HEK293T (cell line): ENCODE measurements around the gene ELMOD1.

Source experiments
- ARNT ChIP-seq: fragments of 450-650 bp; IDR thresholded peaks from 2 replicates; pipeline ENCODE4 v1.6.1; 2017; ENCODE audit warnings: mild to moderate bottlenecking
- BHLHE40 ChIP-seq: fragments of 450-650 bp; IDR thresholded peaks from 2 replicates; pipeline ENCODE4 v1.6.1; 2016; ENCODE audit warnings: mild to moderate bottlenecking, moderate library complexity, borderline replicate concordance
- ELF4 ChIP-seq: fragments of 450-650 bp; IDR thresholded peaks from 2 replicates; pipeline ENCODE4 v1.6.1; 2017; ENCODE audit warnings: antibody characterized with exemption
- FOXK2 ChIP-seq: fragments of 450-650 bp; IDR thresholded peaks from 2 replicates; pipeline ENCODE4 v1.6.1; 2016; ENCODE audit warnings: mild to moderate bottlenecking
- FOXM1 ChIP-seq: fragments of 450-650 bp; IDR thresholded peaks from 2 replicates; pipeline ENCODE4 v1.6.1; 2017; ENCODE audit warnings: mild to moderate bottlenecking, borderline replicate concordance
- L3MBTL2 ChIP-seq: fragments of 450-650 bp; conservative IDR thresholded peaks from 2 replicates; pipeline ENCODE4 v1.6.1; 2016; ENCODE audit warnings: mild to moderate bottlenecking
- LEF1 ChIP-seq: fragments of 450-650 bp; IDR thresholded peaks from 2 replicates; pipeline ENCODE4 v1.6.1; 2017; ENCODE audit warnings: mild to moderate bottlenecking, borderline replicate concordance
- SP1 ChIP-seq: fragments of 450-650 bp; IDR thresholded peaks from 2 replicates; pipeline ENCODE4 v1.6.1; 2017
- SUZ12 ChIP-seq: fragments of 450-650 bp; IDR thresholded peaks from 2 replicates; pipeline ENCODE4 v1.6.1; 2016; ENCODE audit warnings: mild to moderate bottlenecking
- TARDBP ChIP-seq: fragments of 450-650 bp; IDR thresholded peaks from 2 replicates; pipeline ENCODE4 v1.6.1; 2016
- ZNF384 ChIP-seq: fragments of 450-650 bp; IDR thresholded peaks from 2 replicates; pipeline ENCODE4 v1.6.1; 2016
- TF ChIP-seq, protein P1 (sequence below): fragments of 450-650 bp; IDR thresholded peaks from 2 replicates; pipeline ENCODE4 v1.6.1; 2016

DNA sequence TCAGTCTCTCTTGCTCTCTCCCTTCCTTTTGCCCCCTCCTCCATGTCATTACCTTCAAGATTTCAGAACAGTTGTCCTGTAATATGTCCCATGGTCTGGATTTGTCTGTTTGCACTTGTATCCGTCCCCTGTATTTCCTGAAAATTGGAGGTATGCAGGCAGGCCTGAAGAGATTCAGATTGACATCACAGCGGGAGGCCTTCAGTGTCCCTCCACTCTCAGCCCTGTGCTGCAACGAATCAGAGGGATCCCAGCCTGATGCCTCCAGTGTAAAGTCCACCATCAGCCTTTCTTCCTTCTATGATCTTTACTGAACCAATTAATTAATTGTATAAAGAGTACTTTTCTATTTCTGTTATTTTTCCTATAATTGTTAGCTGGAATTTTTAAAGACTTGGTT is 57.3 kb downstream of the ELMOD1 start:
- TF ChIP-seq FOXK2 (no peak), TARDBP (no peak), SUZ12 (no peak), ARNT (no peak), FOXM1 (no peak), BHLHE40 (no peak), LEF1 (no peak), ELF4 (no peak), SP1 (no peak), ZNF384 (no peak), L3MBTL2 (no peak)
- TF ChIP-seq, protein P1, sequence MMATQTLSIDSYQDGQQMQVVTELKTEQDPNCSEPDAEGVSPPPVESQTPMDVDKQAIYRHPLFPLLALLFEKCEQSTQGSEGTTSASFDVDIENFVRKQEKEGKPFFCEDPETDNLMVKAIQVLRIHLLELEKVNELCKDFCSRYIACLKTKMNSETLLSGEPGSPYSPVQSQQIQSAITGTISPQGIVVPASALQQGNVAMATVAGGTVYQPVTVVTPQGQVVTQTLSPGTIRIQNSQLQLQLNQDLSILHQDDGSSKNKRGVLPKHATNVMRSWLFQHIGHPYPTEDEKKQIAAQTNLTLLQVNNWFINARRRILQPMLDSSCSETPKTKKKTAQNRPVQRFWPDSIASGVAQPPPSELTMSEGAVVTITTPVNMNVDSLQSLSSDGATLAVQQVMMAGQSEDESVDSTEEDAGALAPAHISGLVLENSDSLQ, result no peak
